ENCODE results near the gene ST8SIA5. TPM values are rescaled to one million over a fixed set of nuclear protein-coding genes. Genes with fewer than 3 reads are reported as not detected.

The ST8SIA5 gene
- total and polyA plus RNA-seq, 10 of the 15 experiments (the other 5 are each of a cell fraction or from before 2014, with no cell fraction given), result 0.02 to 0.32 (median 0.12) TPM; not detected in 1

DNA sequence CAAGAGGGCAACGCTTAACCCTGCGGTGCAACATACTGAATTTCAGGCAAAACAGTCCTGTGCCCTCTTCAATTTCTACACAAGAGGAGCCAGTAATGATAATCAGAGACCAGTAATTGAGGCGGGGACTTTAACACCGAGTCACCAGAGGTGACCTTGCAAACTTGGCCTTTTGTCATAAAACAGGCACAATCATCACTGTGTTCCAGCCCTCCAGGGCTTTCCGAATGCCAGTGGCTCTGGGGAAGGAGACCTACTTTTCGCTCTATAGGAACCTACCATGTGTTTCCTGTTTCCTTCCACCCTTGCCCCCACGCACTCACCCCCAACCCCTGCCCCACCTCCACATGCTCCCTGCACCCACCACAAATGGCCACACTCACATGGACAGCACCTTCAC lies 52.7 kb downstream of the ST8SIA5 start:
- Histone ChIP-seq H3K4me1 (ENCODE audit: control insufficient read depth, insufficient read depth, low read length) (no peaks in the 10 kb centered on the region), H3K9ac (ENCODE audit: control insufficient read depth, insufficient read depth, low read length) (no peak overlapping the region), H3K4me3 (no peak overlapping the region), H3K27ac (ENCODE audit: control insufficient read depth, insufficient read depth) (no peak overlapping the region), H3K27me3 (replicated peaks in 1 of 2; ENCODE audit: control insufficient read depth in 2 of 2, insufficient read depth in 2 of 2, low read length in 1 of 2) (peaks cover 2 to 4% of the 10 kb centered on the region in 2 experiments; a peak in 2 of 4 replicates), H4K20me1 (ENCODE audit: control insufficient read depth, insufficient read depth) (no peaks in the 10 kb centered on the region), H3K79me2 (ENCODE audit: control insufficient read depth, insufficient read depth, low read length) (no peaks in the 10 kb centered on the region), H2AFZ (ENCODE audit: control insufficient read depth, low read depth, low read length) (no peak overlapping the region), H3K4me2 (ENCODE audit: control insufficient read depth, insufficient read depth) (no peak overlapping the region), H3K36me3 (ENCODE audit: control insufficient read depth in 2 of 2, insufficient read depth in 2 of 2, low read length in 1 of 2) (no peaks in the 10 kb centered on the region), H3K9me3 (replicated peaks; ENCODE audit: control insufficient read depth, insufficient read depth, low read length) (no peaks in the 10 kb centered on the region)
- ChIA-PET CTCF (no interaction called here), RAD21 (ENCODE audit: unreplicated experiment) (no interaction called here), POLR2A (no interaction called here), SMC1A (ENCODE audit: uncharacterized antibody, unreplicated experiment) (no interaction called here)
- FAIRE-seq (no peak), ATAC-seq (no peak), DNase-seq (ENCODE audit: low read depth, low spot score) (no peak)
- BruUV-seq (replicated peaks), result no TSS peak
- in situ Hi-C loops (cut with MboI), result no loop called here
- WGBS (ENCODE audit: insufficient coverage, insufficient replicate concordance, low lambda C conversion rate, missing lambda C conversion rate), result 59% methylated on average over 7 of the region's 7 CpGs
- intact Hi-C loops (cut with micrococcal nuclease; ENCODE audit: unreplicated experiment), result no loop called here
- no peak for TF ChIP-seq NFXL1 (IDR thresholded peaks at IDR 0.05; ENCODE audit: borderline replicate concordance)
- no peak for TF ChIP-seq SREBF2 (IDR thresholded peaks at IDR 0.05; ENCODE audit: low read length)
- no peak for TF ChIP-seq JUND (IDR thresholded peaks at IDR 0.05; ENCODE audit: low read depth, low read length)
- TF ChIP-seq IKZF1 (conservative IDR thresholded peaks at IDR 0.05), result no peak
- no peak for TF ChIP-seq SRF (IDR thresholded peaks at IDR 0.05; ENCODE audit: low read depth in 2 of 2, low read length in 2 of 2)
- TF ChIP-seq CHD4 (IDR thresholded peaks at IDR 0.05), result no peak
- TF ChIP-seq NR2C2 (IDR thresholded peaks at IDR 0.05; ENCODE audit: borderline replicate concordance, control insufficient read depth, insufficient read length, low read depth), result no peak
- no peak for TF ChIP-seq TCF7 (IDR thresholded peaks at IDR 0.05; ENCODE audit: borderline replicate concordance)
- TF ChIP-seq SIX5 (IDR thresholded peaks at IDR 0.05; ENCODE audit: low read depth, low read length, severe bottlenecking), result no peak
- no peak for TF ChIP-seq TCF12 (IDR thresholded peaks at IDR 0.05; ENCODE audit: low read depth, low read length)
- no peak for TF ChIP-seq FOXK2 (IDR thresholded peaks at IDR 0.05)
- no peak for TF ChIP-seq KAT2A (conservative IDR thresholded peaks at IDR 0.05; ENCODE audit: control insufficient read depth, low read depth, low read length)
- no peak for TF ChIP-seq RB1 (IDR thresholded peaks at IDR 0.05; ENCODE audit: borderline replicate concordance)
- TF ChIP-seq RAD51 (IDR thresholded peaks at IDR 0.05), result no peak
- TF ChIP-seq ZNF274 (IDR thresholded peaks at IDR 0.05; ENCODE audit: insufficient read depth, insufficient read length), result no peak
